NCI-H345 treated with DMSO at 0.1 percent for 48 hours (cell line): ENCODE results near the gene SUFU.
"Not testable (repeated sequence)": the region's sequence is repeated elsewhere in the genome, so short reads cannot be mapped to it uniquely, and the experiment has no call there.

ENCODE experiments used
- DNase-seq: peaks from one replicate; lab custom pipeline; 2025; ENCODE audit not compliant: unreplicated experiment; lab: John Stamatoyannopoulos, UW

Gene SUFU

DNA sequence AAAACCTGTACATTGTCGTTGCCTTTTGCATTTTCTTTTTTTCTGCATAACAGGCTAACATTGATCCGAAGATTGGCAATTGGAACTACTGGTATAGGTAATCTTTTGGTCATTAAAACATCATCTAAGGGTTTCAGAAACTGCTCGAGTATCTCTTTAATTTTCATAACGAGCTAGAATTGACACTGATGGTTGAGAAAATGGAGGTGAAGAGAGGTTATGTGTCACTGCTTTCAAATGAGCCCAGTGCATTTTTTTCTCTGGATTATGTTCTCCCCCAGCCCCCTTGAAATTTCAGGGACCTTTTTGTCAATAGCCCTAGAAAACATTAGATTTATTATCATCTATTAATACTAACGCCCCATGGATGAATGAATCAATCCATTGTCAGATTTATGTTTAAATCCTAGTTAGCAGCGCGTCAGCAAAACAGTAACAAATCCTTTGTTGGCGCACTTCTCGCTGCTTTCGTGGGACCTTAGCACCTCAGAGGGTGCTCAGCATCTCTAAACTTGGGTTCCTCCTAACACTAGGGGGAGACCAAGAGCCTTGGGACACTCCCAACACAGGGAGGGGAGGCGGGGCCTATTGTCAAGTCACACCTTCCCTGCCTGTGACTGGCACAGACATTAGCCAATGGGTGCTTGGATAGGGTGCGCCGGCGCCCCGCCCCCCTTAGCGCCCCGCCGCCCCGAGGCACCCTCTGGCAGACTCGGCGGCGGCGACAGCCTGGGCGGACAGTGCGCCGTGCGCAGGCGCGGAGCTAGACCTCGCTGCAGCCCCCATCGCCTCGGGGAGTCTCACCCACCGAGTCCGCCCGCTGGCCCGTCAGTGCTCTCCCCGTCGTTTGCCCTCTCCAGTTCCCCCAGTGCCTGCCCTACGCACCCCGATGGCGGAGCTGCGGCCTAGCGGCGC, at the start of gene SUFU:
TSS of gene SUFU (plus strand) at position 709 of the 915 bp plus-strand sequence. CDS start at position 890, 181 bp downstream.
- DNase-seq: peak; percentile 79

DNA sequence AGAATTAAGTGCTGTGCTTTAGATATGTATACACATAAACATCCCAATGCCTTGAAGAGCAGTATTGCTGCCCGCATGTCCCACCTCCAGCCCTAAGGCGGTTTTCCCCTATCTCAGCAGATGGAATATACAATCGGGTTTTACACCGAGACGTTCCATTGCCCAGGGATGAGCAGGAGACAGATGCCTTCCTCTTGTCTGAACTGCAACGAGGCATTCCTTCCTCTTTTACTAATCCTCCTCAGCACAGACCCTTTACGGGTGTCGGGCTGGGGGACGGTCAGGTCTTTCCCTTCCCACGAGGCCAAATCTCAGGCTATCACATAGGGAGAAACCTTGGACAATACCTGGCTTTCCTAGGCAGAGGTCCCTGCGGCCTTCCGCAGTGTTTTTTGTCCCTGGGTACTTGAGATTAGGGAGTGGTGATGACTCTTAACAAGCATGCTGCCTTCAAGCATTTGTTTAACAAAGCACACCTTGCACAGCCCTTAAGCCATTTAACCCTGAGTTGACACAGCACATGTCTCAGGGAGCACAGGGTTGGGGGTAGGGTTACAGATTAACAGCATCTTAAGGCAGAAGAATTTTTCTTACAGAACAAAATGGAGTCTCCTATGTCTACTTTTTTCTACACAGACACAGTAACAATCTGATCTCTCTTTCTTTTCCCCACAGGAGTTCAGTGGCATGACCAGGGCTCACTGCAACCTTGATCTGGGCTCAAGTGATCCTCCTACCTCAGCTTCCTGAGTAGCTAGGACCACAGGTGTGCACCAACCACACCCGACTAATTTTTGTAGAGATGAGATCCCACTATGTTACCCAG, 48.9 kb upstream of the SUFU start:
- DNase-seq: not testable (repeated sequence)

DNA sequence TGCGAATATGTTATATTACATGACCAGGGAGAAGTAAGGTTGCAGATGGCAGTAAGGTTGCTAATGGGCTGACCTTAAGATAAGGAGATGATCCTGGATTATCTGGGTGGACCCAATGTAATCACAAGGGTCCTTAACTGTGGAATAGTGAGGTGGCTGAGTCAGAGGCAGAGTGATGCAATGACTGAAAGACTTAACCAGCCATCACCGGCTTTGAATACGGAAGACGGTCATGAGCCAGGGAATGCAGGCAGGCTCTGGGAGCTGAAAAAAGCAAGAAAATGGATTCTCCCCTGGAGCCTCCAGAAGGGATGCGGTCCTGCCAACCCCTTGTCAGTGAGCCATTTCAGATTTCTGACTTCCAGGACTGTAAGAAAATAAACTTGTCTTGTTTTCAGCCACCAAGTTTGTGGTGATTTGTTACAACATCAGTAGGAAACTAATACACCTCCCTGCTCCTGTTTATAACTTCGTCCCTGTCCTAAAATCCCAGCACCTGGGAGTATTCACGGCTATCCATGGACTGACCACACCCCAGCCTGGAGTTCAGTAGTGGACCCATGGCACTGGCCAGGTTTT, 47.8 kb upstream of the SUFU start:
- no peak for DNase-seq

DNA sequence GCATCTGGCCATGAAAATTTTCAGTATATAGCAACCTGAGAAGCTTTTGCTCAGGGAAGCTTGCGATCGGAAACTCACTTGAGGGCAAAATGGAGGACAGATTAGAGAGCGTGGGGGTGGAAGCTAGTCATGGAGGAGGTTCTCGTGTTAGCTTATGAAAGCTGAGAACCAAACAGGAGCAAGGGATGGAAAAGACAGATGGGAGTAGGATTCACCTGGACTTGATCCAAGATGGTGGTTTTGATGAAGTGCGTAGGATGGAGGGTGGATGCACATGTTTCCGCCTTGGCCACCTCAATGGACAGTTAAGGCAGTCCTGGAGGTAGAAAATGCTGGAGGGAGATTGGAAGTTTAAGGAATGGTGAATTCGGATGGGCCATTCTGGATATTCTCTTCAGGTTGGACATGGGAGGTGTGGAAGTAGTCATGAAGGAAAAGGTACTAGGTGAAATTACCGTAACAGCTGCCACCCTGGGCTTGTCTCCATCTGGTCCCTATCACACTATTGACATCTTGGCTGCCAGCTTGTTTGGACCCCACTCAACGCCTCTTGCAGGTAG, 46.1 kb upstream of the SUFU start:
- no peak for DNase-seq

DNA sequence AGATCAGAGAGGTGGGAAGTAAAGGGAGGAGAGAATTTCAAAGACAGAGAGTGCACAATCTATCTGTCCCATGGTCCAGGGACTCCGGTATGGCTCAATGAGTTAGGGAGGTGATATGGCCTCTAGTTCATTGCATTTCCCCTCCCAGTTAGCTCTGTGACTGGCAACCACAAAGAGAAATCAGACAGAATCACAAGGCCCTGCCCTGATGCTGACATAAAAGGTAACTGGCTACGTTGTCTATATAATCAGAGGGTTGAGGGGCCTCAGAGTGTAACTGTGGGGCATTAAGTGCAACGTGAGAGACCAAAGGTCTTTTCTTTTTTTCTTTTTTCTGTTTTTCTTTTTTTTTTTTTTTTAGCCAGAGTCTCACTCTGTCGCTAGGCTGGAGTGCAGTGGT, 45.1 kb upstream of the SUFU start:
- DNase-seq: no peak

DNA sequence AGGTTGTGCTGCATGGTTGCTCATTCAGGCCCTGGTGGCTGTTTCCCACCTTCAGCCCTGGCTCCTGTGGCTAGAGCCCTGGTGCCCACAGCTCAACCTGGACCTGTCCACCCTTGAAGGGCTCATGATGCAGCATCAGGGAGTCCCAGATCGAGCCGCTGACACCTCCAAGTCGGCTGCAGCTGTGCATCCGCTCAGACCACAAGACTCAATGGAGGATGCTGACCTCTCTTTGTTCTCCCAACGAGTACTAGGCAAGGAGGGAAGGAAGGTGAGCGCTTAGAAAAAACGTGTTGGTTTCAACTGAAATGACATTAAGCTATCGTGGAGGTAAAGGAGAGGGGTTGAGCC, 43.0 kb upstream of the SUFU start:
- no peak for DNase-seq

DNA sequence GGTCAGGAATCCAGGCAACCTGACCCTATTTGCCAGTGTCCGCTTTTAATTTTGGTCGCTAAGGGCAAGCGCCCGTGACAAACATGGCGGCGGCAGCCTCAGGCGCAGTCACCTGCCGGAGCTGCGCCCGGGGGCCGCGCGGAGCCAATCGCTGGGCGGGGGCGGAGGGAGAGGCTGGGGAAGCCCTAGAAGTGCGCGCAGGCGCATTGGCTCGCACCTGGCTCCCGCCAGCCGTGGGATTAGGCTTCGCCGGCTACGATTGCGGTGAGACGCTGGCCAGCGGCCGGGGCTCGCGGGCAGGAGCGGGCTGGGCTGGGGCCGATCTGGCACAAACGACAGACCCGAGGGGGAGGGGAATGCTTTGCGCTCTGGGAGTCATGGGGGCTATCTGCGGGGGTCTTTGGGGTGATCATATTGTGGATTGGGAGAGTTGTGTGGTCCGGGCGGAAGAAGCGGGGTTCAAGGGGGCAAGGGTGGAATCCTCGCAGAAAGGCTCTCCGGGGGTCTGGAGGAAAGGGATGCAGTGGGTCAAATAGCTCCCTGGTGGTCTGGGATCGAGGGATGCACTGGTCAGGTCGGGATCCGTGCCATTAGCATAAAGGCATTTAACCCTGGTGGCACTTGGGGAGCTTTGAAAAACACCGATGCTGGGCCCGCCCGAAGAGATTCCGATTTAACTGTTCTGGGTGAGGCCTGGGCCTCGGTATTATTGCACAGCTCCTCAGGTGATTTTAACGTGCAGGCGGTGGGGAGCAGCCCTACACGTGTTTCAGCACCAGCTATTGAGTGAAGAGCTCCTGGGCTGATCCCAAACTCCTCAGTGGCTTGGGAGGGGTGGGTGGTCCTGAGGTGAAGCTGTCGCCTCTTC, 42.4 kb upstream of the SUFU start:
- DNase-seq: peak; percentile 74

DNA sequence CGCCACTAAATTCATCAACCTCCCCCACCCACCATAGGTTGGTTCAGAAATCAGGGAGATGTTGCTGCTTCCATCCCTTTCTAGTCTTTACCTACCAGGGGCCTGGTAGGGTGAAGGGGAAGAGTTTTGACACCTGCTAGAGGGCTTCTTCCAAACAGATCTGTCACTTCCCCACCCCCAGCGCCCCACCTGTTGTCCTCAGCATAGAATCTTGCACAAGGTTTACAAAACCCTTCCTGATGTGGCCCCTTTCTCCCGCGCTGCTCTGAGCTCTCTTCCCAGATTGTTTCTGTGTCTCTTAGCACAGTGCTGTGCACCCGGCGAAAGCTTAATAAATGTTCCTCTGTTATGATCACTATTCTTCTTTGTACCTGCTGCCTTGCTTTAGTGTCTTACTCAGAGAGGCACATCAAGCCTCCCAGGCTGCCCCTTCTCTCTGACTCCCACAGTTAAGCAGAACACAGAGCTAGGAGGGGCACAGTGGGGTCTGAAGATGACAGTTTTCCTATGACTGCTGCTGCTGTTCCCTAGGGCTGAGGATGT, 41.2 kb upstream of the SUFU start:
- DNase-seq: no peak

DNA sequence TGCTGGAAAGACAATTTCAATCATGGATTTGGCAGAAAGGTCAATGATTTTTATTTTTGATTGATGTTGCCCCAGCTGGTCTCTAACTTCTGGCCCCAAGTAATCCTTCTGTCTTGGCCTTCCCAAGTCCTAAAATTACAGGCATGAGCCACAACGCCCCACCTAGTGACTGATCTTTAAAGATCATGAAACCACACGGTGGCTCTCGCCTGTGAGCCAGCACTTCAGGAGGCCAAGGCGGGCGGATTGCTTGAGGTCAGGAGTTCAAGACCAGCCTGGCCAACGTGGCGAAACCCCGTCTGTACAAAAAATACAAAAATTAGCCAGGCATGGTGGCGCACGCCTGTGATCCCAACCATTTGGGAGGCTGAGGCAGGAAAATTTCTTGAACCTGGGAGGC, 39.8 kb upstream of the SUFU start:
- no peak for DNase-seq

DNA sequence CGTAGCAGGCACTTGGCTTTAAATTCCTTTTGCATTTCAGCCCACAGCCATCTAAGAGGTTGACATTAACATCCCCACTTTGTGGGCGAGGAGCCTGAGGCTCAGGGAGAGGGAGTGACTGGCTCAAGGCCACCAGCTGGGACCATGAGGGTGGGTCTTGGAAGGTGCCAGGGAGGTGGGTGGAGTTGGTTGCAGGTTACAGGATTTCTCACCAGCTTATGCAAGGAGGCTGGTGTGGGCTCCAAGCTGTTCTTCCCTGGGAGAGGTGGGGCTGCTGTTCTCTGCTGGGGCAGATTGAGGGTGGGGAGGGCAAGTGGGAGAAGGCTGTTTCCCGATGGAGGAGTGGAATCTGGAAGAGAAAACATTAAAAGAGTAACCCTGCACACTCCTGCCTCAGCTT, 38.3 kb upstream of the SUFU start:
- no peak for DNase-seq

DNA sequence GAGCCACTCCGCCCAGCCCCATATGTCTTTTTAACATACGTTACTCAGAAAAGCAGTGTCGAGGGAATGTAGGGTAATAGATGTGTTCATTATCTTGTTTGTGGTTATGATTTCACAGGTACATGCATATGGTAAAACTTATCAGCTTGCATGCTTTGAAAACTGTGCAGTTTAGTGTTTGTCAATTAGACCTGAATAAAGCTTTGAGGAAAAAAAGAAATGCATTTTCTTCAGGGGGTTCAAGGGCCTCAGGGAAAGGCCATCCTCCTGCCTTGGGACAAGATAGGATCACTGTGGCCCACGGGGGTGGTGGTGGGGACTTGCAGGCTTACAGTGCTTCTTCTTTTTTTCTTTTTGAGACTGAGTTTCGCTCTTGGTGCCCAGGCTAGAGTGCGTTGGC, 36.5 kb upstream of the SUFU start:
- DNase-seq: no peak

DNA sequence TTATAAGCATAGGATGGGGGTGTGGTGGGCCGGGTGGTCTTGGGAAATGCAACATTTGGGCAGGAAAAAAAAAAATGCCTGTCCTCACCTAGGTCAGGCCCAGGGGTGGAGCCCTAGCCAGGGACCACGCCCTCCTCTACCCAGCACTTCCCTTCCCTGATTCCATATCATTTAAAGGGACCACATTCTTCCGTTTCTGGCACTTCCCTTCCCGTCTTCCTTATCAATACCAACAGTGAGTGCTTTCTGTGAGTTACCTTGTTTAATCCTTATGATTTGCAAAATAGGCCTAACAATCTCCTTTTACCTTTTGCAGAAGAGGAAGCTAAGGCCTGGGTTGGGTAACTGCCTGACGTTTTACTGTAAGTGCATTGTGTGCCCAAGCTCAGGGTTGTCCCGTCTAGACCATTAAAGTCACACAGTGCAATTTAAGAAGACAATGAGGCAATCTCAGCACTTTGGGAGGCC, 35.8 kb upstream of the SUFU start:
- no peak for DNase-seq

DNA sequence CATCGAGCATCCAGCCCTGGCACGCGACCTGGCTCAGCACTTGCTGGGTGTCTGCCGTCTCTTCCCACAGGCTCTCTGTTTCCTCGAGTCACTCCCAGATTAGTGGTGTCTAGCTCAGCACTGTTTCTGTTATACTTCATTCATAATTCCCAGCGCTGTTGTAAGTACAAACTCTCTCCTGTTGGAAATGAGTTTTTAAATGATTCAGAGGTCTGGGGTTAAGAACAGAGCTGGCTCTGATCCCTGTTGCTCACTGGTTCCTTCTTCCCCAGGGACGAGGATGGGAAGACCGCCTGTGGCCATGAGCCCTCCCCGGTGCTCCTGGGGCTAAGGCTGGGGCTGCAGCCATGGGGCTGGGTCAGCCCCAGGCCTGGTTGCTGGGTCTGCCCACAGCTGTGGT, 35.1 kb upstream of the SUFU start:
- no peak for DNase-seq

DNA sequence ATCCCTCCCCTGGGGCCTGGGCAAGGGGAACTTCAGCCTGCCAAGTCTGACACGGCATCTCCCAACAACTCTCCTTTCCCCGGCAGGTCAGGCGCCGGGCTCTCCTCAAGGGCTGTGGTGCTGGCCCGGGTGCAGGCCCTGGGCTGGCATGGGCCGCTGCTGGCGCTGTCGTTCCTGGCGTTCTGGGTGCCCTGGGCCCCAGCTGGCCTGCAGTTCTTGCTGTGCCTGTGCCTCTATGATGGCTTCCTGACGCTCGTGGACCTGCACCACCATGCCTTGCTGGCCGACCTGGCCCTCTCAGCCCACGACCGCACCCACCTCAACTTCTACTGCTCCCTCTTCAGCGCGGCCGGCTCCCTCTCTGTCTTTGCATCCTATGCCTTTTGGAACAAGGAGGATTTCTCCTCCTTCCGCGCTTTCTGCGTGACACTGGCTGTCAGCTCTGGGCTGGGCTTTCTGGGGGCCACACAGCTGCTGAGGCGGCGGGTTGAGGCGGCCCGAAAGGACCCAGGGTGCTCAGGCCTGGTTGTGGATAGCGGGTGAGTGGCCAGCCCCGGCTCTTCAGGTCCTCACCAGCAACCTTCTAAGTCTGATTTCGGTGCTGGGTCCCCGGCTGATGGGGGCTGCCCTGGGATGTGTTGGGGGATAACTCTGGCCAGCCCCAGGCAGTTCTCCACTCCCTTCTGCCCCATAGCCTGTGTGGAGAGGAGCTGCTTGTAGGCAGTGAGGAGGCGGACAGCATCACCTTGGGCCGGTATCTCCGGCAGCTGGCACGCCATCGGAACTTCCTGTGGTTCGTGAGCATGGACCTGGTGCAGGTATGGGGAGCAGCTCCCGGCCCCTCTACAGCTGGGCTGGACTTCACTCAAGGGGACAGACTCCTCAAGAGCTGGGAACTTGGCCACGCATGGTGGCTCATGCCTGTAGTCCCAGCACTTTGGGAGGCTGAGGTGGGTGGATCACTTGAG, 32.9 kb upstream of the SUFU start:
- DNase-seq: no peak

DNA sequence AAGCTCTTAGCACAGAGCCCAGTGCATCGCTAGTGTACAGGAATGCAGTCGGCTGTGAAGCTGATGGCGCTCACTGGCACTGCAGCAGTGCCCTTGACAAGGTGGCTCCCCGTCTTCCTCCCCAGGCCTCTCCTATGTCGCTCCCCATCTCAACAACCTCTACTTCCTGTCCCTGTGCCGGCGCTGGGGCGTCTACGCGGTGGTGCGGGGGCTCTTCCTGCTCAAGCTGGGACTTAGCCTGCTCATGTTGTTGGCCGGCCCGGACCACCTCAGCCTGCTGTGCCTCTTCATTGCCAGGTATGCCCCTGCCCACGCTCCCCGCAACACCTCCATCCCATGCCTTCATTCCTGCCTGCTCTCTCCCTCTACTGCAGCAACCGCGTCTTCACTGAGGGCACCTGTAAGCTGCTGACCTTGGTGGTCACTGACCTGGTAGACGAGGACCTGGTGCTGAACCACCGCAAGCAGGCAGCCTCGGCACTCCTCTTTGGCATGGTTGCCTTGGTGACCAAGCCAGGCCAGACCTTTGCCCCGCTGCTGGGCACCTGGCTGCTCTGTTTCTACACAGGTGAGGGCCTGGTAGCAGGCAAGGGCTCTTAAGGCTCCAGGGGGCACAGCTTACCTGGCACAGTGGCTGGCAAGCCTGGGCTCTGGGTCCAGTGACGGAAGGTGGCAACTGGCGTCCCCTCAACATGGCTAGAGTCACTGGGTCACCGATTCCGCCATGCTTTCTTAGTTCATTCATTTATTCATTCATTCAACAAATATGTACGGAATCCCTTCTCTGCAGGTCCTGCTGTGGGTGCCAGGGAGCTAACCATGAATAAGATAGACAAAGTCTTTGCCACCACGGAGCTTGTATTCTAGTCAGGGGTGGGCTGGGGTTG, 30.1 kb upstream of the SUFU start:
- no peak for DNase-seq

DNA sequence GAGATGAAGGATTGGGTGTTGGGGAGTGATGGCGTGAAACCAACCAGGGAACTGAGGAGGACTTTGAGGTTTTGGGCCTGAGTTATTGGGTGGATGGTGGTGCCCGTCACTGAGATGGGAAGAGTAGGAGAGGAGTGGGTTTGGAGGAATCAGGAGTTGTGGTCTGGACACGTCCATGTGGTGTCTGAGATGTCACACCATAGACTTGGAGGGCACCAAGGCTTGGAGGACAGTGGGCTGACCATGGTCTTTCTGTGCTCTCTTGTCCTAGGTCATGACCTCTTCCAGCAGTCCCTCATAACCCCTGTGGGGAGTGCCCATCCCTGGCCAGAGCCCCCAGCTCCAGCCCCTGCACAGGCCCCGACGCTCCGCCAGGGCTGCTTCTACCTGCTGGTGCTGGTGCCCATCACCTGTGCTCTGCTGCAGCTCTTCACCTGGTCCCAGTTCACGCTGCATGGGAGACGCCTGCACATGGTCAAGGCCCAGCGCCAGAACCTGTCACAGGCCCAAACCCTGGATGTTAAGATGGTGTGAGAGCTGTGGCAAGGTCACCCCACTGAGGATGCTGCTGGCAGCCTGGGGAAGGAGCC, 28.2 kb upstream of the SUFU start:
- no peak for DNase-seq

DNA sequence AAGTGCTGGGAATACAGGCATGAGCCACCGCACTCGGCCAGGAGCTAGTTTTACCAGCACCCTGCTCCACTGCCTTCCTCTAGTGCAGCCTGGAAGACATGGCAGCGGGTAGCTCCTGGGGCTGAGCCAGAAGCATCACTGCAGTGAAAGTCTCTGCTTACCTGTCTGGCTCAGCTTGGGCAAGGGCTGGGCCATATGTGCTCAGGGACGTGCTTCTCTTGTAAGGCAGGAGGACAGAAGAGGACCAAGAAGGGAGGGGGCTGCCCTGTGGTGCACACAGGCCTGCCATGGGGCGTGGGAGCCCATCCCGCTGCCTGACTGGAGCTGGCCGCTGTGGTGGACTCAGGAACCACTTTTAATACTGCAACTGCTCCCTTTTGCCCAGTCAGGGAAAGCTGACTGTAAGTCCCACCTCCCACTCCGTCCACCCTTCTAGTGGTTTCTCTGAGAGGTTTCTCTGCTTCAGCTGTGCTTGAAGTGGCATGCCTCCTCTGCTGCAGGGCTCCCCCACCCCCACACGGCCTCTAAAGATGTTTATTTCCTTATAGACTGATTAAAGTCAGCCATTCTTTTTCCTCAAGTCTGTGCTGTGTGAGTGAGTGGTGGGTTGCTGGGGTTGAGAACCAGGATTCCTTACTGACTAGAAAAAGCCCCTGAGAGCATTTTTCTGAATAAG, 27.2 kb upstream of the SUFU start:
- no peak for DNase-seq
